Fibroblast of skin of right biceps (primary cell): Measurements from ENCODE around the gene PNMA5.
"Not testable (repeated sequence)": the region's sequence is repeated elsewhere in the genome, so short reads cannot be mapped to it uniquely, and the experiment has no call there.

Experiments used
- DNase-seq: peaks from one replicate; pipeline ENCODE4 v3.0.0-alpha.2; 2013

Gene PNMA5

GRCh38 chrX:152993933-152994332 is at the start of gene PNMA5:
Gene PNMA5, minus strand, starts transcription at chrX:152994116. Its CDS starts 2,518 bp downstream, at chrX:152991598.
- no peak for DNase-seq

GRCh38 chrX:153032397-153033118 is 38.6 kb upstream of the PNMA5 start:
- DNase-seq: peak; percentile 59

DNA sequence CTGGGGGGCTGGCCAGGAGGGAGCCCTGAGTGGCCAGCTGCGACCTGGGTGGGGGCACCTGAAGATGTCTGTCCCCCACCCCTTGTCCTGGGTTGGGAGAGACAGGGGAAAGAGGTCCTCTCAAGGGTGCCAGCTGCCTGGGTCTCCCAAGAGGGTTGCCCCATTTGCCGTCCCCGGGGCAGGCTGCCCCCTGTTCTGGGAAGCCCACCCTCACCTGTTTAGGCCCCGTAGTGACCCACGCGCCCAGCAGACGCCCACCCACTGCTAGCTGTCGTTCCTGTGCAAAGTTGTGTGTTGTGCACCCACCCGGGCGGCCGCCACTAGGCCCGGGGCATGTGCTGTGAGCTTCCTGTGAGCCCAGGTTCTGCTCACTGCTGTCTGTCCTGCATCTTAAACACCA is 36.9 kb upstream of the PNMA5 start:
- no peak for DNase-seq

- DNase-seq: no peak
These were observed 36.0 kb upstream of the PNMA5 start for GRCh38 chrX:153029875-153030274.

DNA sequence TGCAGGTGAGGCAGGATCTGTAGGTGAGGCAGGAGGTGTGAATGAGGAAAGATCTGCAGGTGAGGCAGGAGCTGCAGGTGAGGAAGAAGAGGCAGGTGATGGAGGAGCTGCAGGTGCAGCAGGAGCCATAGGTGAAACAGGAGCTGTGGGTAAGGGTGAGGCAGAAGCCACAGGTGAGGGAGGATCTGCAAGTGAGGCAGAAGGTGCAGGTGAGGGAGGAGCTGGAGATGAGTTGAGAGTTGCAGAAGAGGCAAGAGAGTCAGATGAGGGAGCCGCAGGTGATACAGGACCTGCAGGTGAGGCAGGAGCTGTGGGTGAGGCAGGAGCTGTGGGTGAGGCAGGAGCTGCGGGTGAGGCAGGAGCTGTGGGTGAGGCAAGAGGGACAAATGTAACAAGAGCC is 35.2 kb upstream of the PNMA5 start:
- no peak for DNase-seq

DNA sequence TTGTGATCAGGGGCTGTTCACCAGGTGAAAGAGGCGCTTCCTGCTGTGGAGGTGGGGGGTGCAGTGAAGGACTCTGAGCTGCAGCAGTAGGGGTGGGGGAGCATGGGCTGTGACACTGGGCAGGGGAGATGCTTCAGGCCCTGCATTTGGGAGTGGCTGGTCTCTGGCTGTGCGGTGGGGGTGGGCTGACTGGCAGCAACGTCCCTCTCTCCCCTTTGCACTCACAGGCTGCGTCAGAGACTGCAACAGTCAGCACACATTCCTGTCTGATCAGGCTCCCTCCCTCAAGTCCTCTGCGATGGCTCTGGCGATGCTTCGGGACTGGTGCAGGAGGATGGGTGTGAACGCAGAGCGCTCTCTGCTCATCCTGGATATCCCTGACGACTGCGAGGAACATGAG is 34.6 kb upstream of the PNMA5 start:
- not testable (repeated sequence) for DNase-seq

DNA sequence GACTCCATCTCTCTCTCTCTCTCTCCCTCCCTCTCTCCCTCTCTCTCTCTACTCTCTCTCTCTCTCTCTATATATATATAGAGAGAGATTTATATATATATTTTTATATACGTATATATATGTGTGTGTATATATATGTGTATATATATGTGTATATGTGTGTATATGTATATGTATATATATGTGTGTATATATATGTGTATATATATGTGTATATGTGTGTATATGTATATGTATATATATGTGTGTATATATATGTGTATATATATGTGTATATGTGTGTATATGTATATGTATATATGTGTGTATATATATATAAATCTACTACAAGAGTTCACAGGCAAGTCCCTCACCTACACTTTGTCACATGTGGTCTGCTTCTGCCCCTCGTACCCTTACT is 32.6 kb upstream of the PNMA5 start:
- DNase-seq: not testable (repeated sequence)

DNA sequence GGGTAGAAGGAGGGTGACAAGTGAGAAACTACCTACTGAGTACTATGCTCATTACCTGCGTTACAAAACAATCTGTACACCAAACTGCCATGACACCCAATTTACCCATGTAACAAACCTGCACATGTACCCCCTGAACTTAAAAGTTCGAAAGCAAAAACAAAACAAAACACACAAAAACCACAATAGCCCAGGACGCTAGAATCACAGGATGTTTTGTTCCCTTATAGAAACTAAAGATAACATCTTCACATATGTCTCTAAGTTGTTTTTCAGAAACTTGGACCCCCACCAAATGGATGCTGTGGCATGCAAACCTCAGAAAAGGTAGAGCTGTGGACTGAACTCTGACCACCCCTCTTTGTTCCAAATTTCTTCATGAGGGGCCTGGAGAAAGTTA is 25.2 kb upstream of the PNMA5 start:
- no peak for DNase-seq

GRCh38 chrX:153017174-153017573 is 23.3 kb upstream of the PNMA5 start:
- DNase-seq: not testable (repeated sequence)

GRCh38 chrX:153004780-153005179 is 10.9 kb upstream of the PNMA5 start:
- no peak for DNase-seq

DNA sequence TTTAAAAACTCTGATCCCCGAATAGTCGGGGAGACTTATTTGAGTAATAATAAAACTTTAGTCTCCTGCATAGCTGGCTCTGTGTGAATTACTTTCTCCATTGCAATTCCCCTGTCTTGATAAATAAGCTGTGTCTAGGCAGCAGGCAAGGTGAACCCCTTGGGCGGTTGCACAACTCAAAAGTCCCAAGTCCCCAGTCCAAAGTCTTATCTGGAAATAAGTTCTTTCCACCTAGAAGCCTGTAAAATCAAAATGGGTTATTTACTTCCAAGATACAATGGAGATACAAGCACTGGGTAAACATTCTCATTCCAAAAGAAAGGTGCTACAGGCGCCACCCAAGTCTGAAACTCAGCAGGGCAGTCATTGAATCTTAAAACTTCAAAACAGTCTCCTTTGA is 10.1 kb upstream of the PNMA5 start:
- no peak for DNase-seq

DNA sequence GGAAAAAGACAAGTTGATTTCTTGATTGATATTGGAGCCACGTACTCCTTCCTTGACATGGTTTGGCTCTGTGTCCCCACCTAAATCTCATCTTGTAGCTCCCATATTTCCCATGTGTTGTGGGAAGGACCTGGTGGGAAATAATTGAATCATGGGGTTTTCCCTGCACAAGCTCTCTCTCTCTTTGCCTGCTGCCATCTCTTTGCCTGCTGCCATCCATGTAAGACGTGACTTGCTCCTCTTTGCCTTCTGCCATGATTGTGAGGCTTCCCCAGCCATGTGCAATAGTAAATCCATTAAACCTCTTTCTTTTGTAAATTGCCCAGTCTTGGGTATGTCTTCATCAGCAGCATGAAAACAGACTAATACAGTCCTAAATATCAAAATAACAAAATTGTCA is 8.3 kb upstream of the PNMA5 start:
- DNase-seq: not testable (repeated sequence)

DNA sequence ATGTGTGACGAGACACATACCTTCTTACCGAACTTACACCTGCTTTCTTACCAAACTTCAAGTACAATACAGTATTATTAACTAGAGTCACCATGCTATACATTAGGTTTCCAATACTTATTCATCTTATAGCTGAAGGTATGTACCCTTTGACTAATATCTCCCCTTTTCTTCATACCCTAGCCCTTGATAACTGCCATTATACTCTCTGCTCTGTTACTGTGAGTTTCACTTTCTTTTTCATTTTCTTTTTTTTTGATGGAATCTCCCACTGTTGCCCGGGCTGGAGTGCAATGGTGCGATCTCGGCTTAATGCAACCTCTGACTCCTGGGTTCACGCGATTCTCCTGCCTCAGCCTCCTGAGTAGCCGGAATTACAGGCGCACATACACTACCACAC is 3.4 kb upstream of the PNMA5 start:
- no peak for DNase-seq

GRCh38 chrX:152992115-152992514 is 1.8 kb downstream of the PNMA5 start:
- DNase-seq: no peak

- no peak for DNase-seq
These were observed 2.8 kb downstream of the PNMA5 start for GRCh38 chrX:152991123-152991522.

DNA sequence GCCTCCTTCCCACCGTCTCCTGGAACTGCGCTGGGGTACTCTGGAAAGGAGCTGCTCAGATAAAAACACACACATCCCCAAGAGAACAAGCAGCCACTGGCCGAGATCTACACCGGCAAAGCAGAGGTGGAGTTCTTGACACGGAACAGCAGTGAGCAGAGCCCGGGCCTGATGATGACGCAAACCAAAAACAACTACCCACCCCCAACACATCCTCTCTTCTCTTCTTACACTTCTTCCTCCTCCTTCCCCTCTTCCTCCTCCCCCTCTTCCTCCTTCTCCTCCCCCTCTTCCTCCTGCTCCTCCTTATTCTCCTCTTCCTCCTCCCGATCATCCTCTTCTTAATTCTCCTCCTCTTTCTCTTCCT is 4.6 kb downstream of the PNMA5 start:
- peak; percentile 28 for DNase-seq

DNA sequence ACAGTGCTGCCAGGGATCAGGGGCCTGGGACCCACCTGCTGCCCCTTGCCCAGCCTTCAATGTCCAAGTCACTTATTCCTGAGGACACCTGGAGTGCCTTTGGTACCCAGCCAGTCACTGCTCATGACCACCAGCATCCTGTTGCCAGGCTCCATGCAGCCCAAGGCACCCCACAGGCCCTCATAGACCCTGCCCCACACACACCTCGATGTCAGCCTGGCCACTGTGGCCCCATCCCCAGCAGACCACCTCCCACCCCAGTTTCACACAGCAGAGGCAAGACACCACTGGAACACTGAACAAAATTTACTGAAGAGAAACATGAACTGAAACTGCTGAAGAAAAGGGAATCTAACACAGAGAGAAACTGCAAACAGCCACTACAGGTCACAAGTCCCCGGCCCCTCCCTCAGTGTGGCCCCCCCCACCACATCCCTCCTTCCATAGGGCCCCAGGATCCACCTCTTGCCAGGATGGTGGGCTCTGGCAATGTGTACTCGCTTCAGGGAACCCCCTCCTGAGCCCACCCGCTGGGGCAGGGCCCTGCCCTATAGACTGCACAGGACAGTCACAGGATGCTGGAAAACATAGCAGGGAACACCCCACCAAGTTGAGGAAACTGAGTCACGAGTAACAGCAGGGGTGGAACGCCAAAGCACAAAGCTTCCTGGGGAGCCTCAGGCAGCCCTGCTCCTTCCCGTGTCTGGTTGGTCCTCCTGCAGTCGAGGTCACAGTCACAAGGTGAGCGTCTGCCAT is 5.2 kb downstream of the PNMA5 start:
- DNase-seq: no peak

GRCh38 chrX:152987801-152988200 is 6.1 kb downstream of the PNMA5 start:
- DNase-seq: no peak

DNA sequence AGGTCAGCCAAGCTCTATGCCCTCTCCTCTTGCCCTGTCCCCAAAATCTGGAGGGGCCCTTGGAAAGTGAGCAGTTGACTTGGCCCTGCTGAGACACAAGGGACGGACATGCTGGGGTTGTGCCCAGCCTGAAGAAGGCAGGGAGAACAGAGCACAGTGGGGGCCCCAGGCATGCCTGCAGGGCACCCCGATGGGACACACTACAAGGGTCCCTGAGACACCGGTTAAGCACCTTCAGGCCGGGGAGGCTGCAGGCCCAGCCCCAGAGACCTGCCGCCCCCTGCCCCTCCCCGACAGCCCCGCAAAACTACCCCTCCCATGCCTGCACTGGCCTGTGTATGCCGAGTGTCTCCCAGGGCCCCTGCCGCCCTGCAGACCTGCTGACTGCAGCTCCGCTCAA is 6.8 kb downstream of the PNMA5 start:
- DNase-seq: not testable (repeated sequence)

GRCh38 chrX:152985383-152985782 is 8.5 kb downstream of the PNMA5 start:
- DNase-seq: not testable (repeated sequence)

- DNase-seq: no peak
These were observed 25.7 kb downstream of the PNMA5 start for GRCh38 chrX:152968193-152968592.

DNA sequence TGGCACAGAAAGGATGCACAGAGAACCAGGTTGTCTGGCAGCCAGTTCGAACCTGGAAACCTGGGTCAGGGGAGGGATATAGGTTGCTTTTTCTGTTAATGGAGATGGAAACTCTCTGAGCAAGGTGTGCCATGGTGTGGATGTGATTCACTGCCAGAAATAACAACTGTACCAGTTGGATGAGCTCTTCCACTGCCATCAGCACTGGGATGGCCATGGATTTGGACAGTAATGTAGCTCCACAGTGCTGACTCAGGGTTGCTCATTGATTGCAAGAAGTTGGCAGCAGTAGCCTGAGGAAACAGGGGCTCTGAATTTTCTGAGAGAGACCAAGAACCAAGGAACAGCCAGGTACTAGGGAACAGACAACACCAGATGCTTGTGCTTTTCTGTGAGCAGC is 33.8 kb downstream of the PNMA5 start:
- no peak for DNase-seq

DNA sequence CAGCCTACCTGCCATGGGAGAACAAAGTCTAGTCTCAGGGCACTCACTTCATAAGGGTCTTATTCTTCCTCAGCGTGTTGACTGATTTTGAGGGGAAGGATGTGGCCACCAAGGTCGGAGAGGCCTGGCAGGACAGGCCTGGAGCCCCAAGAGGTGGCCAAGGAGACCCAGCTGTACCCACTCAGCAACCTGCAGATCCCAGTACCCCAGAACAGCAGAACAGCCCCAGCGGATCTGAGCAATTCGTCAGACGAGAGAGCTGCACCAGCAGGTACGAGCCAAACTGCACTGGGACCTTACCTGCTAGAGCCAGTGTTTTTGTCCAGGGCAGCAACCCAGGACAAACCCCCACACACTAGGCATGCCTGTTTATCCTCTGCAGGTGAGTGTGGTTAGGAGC is 34.3 kb downstream of the PNMA5 start:
- DNase-seq: no peak
